Measurements from ENCODE around the gene GALNT1. TPM values are rescaled to one million over a fixed set of nuclear protein-coding genes. Genes with fewer than 3 reads are reported as not detected.

Gene GALNT1
- total RNA-seq, 1 experiment from 2014 or later: 80.1 TPM

- no peak for TF ChIP-seq ZNF425 (CRISPR knock-in tag; conservative IDR thresholded peaks at IDR 0.05)
- no peak for TF ChIP-seq ATF2 (CRISPR knock-in tag; IDR thresholded peaks at IDR 0.05; ENCODE audit: borderline replicate concordance, low read depth)
- no peak for TF ChIP-seq ZNF121 (CRISPR knock-in tag; IDR thresholded peaks at IDR 0.05)
Observed at GRCh38 chr18:35610089-35610488, 28.5 kb downstream of the GALNT1 start (continued).

- no peak for TF ChIP-seq OVOL2 (CRISPR knock-in tag; IDR thresholded peaks at IDR 0.05; ENCODE audit: borderline replicate concordance)
- no peak for TF ChIP-seq ETV6 (CRISPR knock-in tag; IDR thresholded peaks at IDR 0.05)
- no peak for TF ChIP-seq AFF4 (CRISPR knock-in tag; IDR thresholded peaks at IDR 0.05; ENCODE audit: borderline replicate concordance)
- TF ChIP-seq ATF1 (CRISPR knock-in tag; IDR thresholded peaks at IDR 0.05): no peak
- TF ChIP-seq ZNF317 (CRISPR knock-in tag; IDR thresholded peaks at IDR 0.05; ENCODE audit: borderline replicate concordance, low read depth): no peak
- TF ChIP-seq GRHL2 (CRISPR knock-in tag; IDR thresholded peaks at IDR 0.05; ENCODE audit: insufficient replicate concordance, severe bottlenecking): no peak
- no peak for TF ChIP-seq MYBL2 (CRISPR knock-in tag; IDR thresholded peaks at IDR 0.05)
- TF ChIP-seq RELA (CRISPR knock-in tag; IDR thresholded peaks at IDR 0.05; ENCODE audit: borderline replicate concordance): no peak
- TF ChIP-seq CREM (CRISPR knock-in tag; IDR thresholded peaks at IDR 0.05): no peak
- TF ChIP-seq NFYB (CRISPR knock-in tag; conservative IDR thresholded peaks at IDR 0.05; ENCODE audit: low read depth): no peak
- no peak for TF ChIP-seq E2F1 (CRISPR knock-in tag; IDR thresholded peaks at IDR 0.05)
- TF ChIP-seq ZNF671 (CRISPR knock-in tag; IDR thresholded peaks at IDR 0.05): no peak
- TF ChIP-seq EMX1 (CRISPR knock-in tag; IDR thresholded peaks at IDR 0.05): no peak
- H3K36me3 Mint-ChIP-seq: no peaks in the 10 kb centered on the region
- no peak for DNase-seq (ENCODE audit: low spot score)
- ChIA-PET POLR2A (no interaction called here), CTCF (no interaction called here)
- peaks cover 36% of the 10 kb centered on the region for H3K4me1 Mint-ChIP-seq
- peak overlapping the region; percentile 7; the same call in 1 of the 2 replicates for H3K27ac Mint-ChIP-seq
- no peaks in the 10 kb centered on the region for H3K27me3 Mint-ChIP-seq (ENCODE audit: low read depth)
- H3K4me3 Mint-ChIP-seq: no peak overlapping the region
- ATAC-seq: no peak
- H3K9me3 Mint-ChIP-seq: no peaks in the 10 kb centered on the region
Observed at GRCh38 chr18:35610724-35611123, 29.2 kb downstream of the GALNT1 start.

GRCh38 chr18:35611518-35611917 is 30.0 kb downstream of the GALNT1 start:
- Mint-ChIP-seq H3K36me3 (no peaks in the 10 kb centered on the region), H3K27me3 (ENCODE audit: low read depth) (no peaks in the 10 kb centered on the region), H3K4me1 (peaks cover 31% of the 10 kb centered on the region), H3K4me3 (no peak overlapping the region), H3K9me3 (no peaks in the 10 kb centered on the region), H3K27ac (no peak overlapping the region)
- CTCF ChIA-PET: no interaction called here
- peak; percentile 35; the same call in 1 of the 2 replicates for ATAC-seq
- TF ChIP-seq KAT7 (CRISPR knock-in tag; IDR thresholded peaks at IDR 0.05; ENCODE audit: borderline replicate concordance): no peak
- TF ChIP-seq MLX (CRISPR knock-in tag; IDR thresholded peaks at IDR 0.05): no peak
- no peak for TF ChIP-seq ATF6 (CRISPR knock-in tag; IDR thresholded peaks at IDR 0.05)
- no peak for TF ChIP-seq USF2 (CRISPR knock-in tag; IDR thresholded peaks at IDR 0.05)
- TF ChIP-seq NFYB (CRISPR knock-in tag; conservative IDR thresholded peaks at IDR 0.05; ENCODE audit: low read depth): no peak
- no peak for TF ChIP-seq MYBL2 (CRISPR knock-in tag; IDR thresholded peaks at IDR 0.05)
- no peak for DNase-seq (ENCODE audit: low spot score)
- POLR2A ChIA-PET: interaction anchor here (0.9 kb wide), 1 partner anchor 8 kb away, joined by 3 read pairs; no protein-coding TSS in a partner anchor

All from WTC11 (cell line).